Lower leg skin (tissue), 4 donors: ENCODE measurements around the gene GH2. TPM values are rescaled to one million over a fixed set of nuclear protein-coding genes. Genes with fewer than 3 reads are reported as not detected.
"Not testable (repeated sequence)": the region's sequence is repeated elsewhere in the genome, so short reads cannot be mapped to it uniquely, and the experiment has no call there.

Source experiments
- DNase-seq, 2 donors: peaks; one replicate each; pipeline ENCODE4 v3.0.0-alpha.2; 2019; ENCODE audit warnings: low spot score in 2 of 2
- H3K4me3 ChIP-seq: fragments of 200-600 bp; sonication (generic); 2 replicates; pipeline ENCODE4 v1.5.1; 2017; ENCODE audit warnings: mild to moderate bottlenecking, low read depth; ENCODE audit not compliant: poor library complexity, severe bottlenecking
- CTCF ChIP-seq, 3 donors: fragments of 450-650 bp; IDR thresholded peaks; one replicate each; pipeline ENCODE4 v1.5.1; 2016; ENCODE audit warnings: antibody characterized with exemption in 3 of 3, mild to moderate bottlenecking in 3 of 3, moderate library complexity in 2 of 3
- POLR2A ChIP-seq, 2 donors: fragments of 450-650 bp; IDR thresholded peaks; one replicate each; pipeline ENCODE4 v1.6.1; 2016 to 2017; ENCODE audit warnings: antibody characterized with exemption in 2 of 2, mild to moderate bottlenecking in 1 of 2, moderate library complexity in 1 of 2
- WGBS, 2 donors: methylation state at CpG; one replicate each; pipeline ENCODE4 v1.1.5; 2018; 5-methylcytosine and 5-hydroxymethylcytosine counted together
- intact Hi-C: fragments of 100-400 bp; cut with DNase I; formaldehyde crosslinking; loops from one replicate; pipeline ENCODE4 v1.15.0; 2023; ENCODE audit warnings: low total_unique reads
- total RNA-seq, 4 donors: library from RNA; depleted of rRNA; stranded (reverse); fragments of >200 nt; gene quantifications; one replicate each; pipeline ENCODE4 v1.1.0, GENCODE V29; 2016

The GH2 gene
- total RNA-seq, 4 donors from 2014 or later: not detected

DNA sequence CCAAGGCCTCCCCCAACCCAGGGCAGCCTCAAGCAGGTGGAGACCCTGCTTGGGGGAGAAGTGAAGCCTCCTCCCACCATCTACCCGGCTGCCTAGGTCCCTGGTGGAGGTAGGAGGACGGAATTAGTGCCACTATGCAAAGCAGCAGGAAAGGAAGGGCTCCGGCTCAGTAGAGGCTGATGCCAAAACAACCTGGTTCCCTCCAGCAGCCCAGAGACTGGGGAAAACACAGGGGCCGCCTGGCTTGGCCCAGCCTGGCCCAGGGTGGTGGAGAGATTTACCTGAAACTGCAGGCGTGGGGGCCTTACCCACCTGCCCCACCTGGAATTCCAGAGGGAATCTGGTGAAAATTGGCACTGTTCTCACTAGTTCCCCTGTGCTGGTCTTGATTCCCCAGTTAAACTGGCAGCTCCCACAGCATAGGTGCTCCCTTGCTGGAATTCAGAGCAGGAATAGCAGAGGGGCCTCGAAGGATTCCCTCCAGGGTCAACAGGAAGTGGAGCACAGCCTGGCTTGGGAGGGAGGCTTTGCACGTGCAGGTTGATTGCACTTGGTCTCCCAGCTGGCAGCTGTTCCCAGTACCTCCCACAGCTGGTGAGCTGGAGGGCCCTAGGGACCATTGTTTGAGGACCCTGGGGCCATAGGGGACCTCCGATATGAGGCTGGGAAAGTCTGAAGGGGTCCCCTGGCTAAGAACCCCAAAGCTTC, 45.9 kb upstream of the GH2 start:
- no peak overlapping the region for H3K4me3 ChIP-seq
- DNase-seq: no peak
- intact Hi-C loops: no loop called here
- WGBS, 2 donors: 74% methylated on average over 8 of the region's 8 CpGs
- TF ChIP-seq POLR2A (IDR thresholded peaks at IDR 0.05) (no peak), CTCF (IDR thresholded peaks at IDR 0.05) (no peak)

DNA sequence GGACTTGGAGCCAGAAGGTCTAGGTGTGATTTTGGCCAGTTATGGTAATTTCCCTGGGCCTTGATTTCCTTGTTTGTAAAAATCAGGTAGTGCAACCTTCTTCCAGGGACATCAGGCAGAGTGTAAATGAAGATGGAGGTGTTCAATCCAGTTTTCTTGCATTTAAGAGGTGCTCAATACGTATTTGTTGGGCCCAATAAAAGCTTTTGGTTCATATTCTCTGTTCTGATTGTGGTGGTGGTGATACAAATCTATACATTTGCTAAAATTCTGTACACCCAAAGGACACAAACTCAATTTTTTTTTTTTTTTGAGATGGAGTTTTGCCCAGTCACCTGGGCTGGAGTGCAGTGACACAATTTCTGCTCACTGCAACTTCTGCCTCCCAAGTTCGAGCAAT, 44.4 kb upstream of the GH2 start:
- 98% methylated on average over 2 of the region's 2 CpGs for WGBS, 2 donors
- intact Hi-C loops: no loop called here
- H3K4me3 ChIP-seq: no peak overlapping the region
- TF ChIP-seq POLR2A (IDR thresholded peaks at IDR 0.05) (no peak), CTCF (IDR thresholded peaks at IDR 0.05) (no peak)
- DNase-seq: no peak

DNA sequence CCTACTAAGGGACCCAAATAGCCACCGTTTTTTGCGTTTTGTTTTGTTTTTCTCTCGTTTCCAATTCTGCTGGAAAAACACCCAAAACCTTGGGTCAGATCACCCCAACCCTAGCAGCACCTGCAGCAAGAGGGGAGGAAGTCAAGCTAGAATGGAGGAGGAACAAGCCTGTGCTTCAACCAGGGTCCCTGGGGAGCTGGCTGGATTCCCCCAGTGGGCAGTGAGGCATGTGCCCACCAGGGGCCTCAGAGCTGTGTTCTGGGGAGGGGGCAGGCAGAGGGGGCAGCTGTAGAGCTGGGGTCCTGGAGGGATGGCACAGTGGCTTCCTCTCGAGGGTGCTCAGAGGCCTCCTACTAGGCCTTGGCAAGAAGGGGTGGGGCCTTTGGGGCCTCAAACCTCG, 43.9 kb upstream of the GH2 start:
- H3K4me3 ChIP-seq: no peak overlapping the region
- TF ChIP-seq CTCF (IDR thresholded peaks at IDR 0.05) (no peak), POLR2A (IDR thresholded peaks at IDR 0.05) (no peak)
- 75 to 79% methylated on average over 5 of the region's 5 CpGs for WGBS, 2 donors
- intact Hi-C loops: no loop called here
- DNase-seq: no peak

- intact Hi-C loops, DNase-seq, H3K4me3 ChIP-seq: not testable (repeated sequence)
- 73 to 80% methylated on average over 9 of the region's 9 CpGs for WGBS, 2 donors
Observed at GRCh38 chr17:63922402-63922801, 40.7 kb upstream of the GH2 start.

- DNase-seq, intact Hi-C loops, H3K4me3 ChIP-seq: not testable (repeated sequence)
- 93 to 94% methylated on average over 5 of the region's 5 CpGs for WGBS, 2 donors
Observed at GRCh38 chr17:63920779-63921178, 39.0 kb upstream of the GH2 start.

DNA sequence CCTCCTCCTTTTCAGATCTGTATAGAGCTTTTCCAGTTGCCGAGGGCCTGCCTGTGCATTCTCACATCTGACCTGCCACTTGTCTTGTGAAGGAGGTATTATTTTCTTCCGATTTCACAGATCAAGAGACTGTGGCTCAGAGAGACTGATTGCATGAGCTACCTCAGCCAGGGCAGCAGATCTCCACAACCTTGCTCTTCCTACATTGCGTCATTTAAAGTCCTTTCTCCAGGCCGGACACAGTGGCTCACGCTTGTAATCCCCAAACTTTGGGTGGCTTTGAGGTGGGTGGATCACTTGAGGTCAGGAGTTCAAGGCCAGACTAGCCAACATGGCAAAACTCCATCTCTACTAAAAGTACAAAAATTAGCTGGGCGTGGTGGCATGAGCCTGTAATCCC, 38.3 kb upstream of the GH2 start:
- 74 to 77% methylated on average over 6 of the region's 6 CpGs for WGBS, 2 donors
- intact Hi-C loops: not testable (repeated sequence)

GRCh38 chr17:63919311-63919723, 37.6 kb upstream of the GH2 start:
- intact Hi-C loops: loop anchor here (10.0 kb wide), 3 partner anchors 105 to 365 kb away; partner anchors contain the start of genes ERN1 and ICAM2
- WGBS, 2 donors: 43 to 44% methylated on average over 8 of the region's 8 CpGs
- DNase-seq: peak in 1 of 2 donors; percentile 47
- no peak overlapping the region for H3K4me3 ChIP-seq
- TF ChIP-seq CTCF (IDR thresholded peaks at IDR 0.05): peak in 2 of 3 donors; percentile 35 to 95
- TF ChIP-seq POLR2A (IDR thresholded peaks at IDR 0.05): no peak

More for the DNA sequence above, 38.3 kb upstream of the GH2 start:
- not testable (repeated sequence) for DNase-seq, H3K4me3 ChIP-seq

DNA sequence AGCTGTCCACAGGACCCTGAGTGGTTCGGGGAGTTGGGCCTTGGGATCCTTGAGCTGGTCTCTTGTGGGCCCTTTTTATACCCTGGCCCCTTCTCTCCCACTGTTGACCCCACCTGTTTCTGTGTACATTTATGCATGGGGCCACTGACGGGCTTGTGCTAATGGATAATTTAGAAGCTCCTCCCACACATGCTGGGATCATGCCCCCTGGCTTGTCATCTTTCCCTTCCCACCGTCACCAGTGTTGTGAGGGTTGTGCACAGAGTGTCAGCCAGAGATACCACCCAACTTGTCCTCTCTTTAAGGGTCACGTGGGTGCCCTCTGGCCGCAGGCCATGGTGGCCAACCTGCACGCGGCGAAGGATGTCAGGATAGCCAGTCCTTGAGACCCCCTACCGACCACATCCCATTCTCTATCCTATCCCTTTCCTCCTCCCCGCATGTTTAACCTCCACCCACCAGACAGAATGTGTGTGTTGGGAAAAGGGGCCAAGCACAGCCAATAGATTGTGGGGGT, 37.1 kb upstream of the GH2 start, which contains the start of gene GH1:
GH1 (minus strand) TSS at position 51 of the 517 bp plus-strand sequence. CDS start 63 bp downstream, outside the sequence.
- WGBS, 2 donors: 52 to 55% methylated on average over 10 of the region's 10 CpGs
- H3K4me3 ChIP-seq, DNase-seq: not testable (repeated sequence)
- intact Hi-C loops: loop anchor here (10.0 kb wide), 3 partner anchors 106 to 366 kb away; partner anchors contain the start of genes ERN1 and ICAM2
